Caco-2 (cell line): ENCODE data around the gene PIRT. TPM values are rescaled to one million over a fixed set of nuclear protein-coding genes. Genes with fewer than 3 reads are reported as not detected.

ENCODE experiments used
- BruUV-seq: library from RNA; stranded (reverse); fragments of 400-500 nt; replicated peaks from 2 replicates; lab custom pipeline; 2021; lab: Mats Ljungman, UMichigan
- CTCF ChIA-PET: fragments of 300-600 bp; sonication (Branson Sonifier 250); formaldehyde crosslinking; loops from one replicate; lab custom pipeline; 2022; ENCODE audit warnings: antibody characterized with exemption; lab: Charles Lee
- POLR2A ChIA-PET: fragments of 300-600 bp; sonication (Branson Sonifier 250); formaldehyde crosslinking; loops from one replicate; lab custom pipeline; 2022; ENCODE audit warnings: antibody characterized with exemption; lab: Charles Lee
- DNase-seq, 2 experiments: peaks; one replicate each; pipeline versions ENCODE4 v3.0.0 to v3.0.0-alpha.2; 2020 to 2022
- H3K27me3 ChIP-seq: replicated peaks from 2 replicates; pipeline ENCODE4 v1.6.0; 2011; ENCODE audit warnings: low read length; ENCODE audit not compliant: control insufficient read depth, insufficient read depth
- H3K36me3 ChIP-seq: 2 replicates; pipeline ENCODE4 v1.5.1; 2011; ENCODE audit warnings: low read length; ENCODE audit not compliant: control insufficient read depth, insufficient read depth
- H3K4me1 ChIP-seq: fragments of 250-450 bp; sonication (Bioruptor Pico); 2 replicates; pipeline ENCODE4 v1.5.1; 2020; ENCODE audit warnings: mild to moderate bottlenecking
- H3K4me3 ChIP-seq: 2 replicates; pipeline ENCODE4 v1.5.1; 2011; ENCODE audit warnings: low read depth, mild to moderate bottlenecking, control low read depth, low read length
- H3K9me3 ChIP-seq: fragments of 250-450 bp; sonication (Bioruptor Pico); 2 replicates; pipeline ENCODE4 v1.5.1; 2020; ENCODE audit warnings: mild to moderate bottlenecking, moderate library complexity
- H3K27ac Mint-ChIP-seq: one replicate; pipeline ENCODE4 v1.8.0; 2022; ENCODE audit warnings: mixed read lengths; ENCODE audit not compliant: unreplicated experiment
- H3K27me3 Mint-ChIP-seq: one replicate; pipeline ENCODE4 v1.8.0; 2022; ENCODE audit warnings: mixed read lengths; ENCODE audit not compliant: insufficient read depth, unreplicated experiment
- H3K36me3 Mint-ChIP-seq: one replicate; pipeline ENCODE4 v1.8.0; 2022; ENCODE audit warnings: mild to moderate bottlenecking, mixed read lengths; ENCODE audit not compliant: insufficient read depth, unreplicated experiment
- H3K4me1 Mint-ChIP-seq: one replicate; pipeline ENCODE4 v1.8.0; 2022; ENCODE audit warnings: low read depth, mixed read lengths; ENCODE audit not compliant: unreplicated experiment
- H3K4me3 Mint-ChIP-seq: one replicate; pipeline ENCODE4 v1.8.0; 2022; ENCODE audit warnings: mild to moderate bottlenecking, moderate library complexity, mixed read lengths; ENCODE audit not compliant: unreplicated experiment
- H3K9me3 Mint-ChIP-seq: one replicate; pipeline ENCODE4 v1.8.0; 2022; ENCODE audit warnings: mixed read lengths; ENCODE audit not compliant: unreplicated experiment
- intact Hi-C: fragments of 100-400 bp; cut with micrococcal nuclease; formaldehyde crosslinking; loops from one replicate; pipeline ENCODE4 v1.10.0; 2022; ENCODE audit not compliant: unreplicated experiment
- total RNA-seq: library from RNA; stranded (reverse); gene quantifications from 2 replicates; pipeline ENCODE4 v1.2.3, GENCODE V29; 2022
- TF ChIP-seq, protein P1 (sequence below), 2 experiments: fragments of 200-600 bp in 1 of 2; IDR thresholded peaks; 1 replicate in 1 of 2; 2 replicates in 1 of 2; pipeline versions ENCODE4 v1.5.1 to v1.8.0; 2011 to 2022; ENCODE audit warnings: antibody characterized with exemption in 1 of 2, control low read depth in 1 of 2, inconsistent platforms in 1 of 2, low read depth in 1 of 2, low read length in 1 of 2, mild to moderate bottlenecking in 1 of 2, moderate library complexity in 1 of 2; ENCODE audit not compliant: insufficient read depth in 1 of 2, severe bottlenecking in 1 of 2, unreplicated experiment in 1 of 2

Gene PIRT
- total RNA-seq, 1 experiment from 2014 or later: not detected

GRCh38 chr17:10793256-10793655 lies 44.6 kb downstream of the PIRT start:
- POLR2A ChIA-PET: no interaction called here

DNA sequence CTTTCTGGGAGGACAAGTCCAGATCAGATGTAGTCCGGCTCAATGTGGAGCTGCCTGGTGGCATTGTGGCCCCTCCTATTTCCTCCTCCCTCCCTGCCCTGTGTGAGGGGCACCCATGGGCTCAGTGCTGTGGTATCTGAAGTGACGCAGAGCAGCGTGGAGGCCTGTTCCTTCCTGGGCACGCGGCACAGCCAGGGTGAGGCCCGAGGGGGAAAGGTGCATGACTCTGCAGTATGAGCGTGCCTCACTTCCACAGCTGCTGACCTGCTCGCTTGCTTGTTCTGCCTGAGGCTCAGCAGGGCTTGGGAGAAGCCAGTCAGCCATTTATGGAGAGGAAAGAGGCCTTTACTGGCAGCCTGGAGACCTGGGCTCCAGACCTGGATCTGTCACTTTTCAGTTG lies 45.7 kb downstream of the PIRT start:
- Mint-ChIP-seq H3K4me3 (no peak overlapping the region), H3K9me3 (no peaks in the 10 kb centered on the region), H3K4me1 (peaks cover 9% of the 10 kb centered on the region), H3K27me3 (no peaks in the 10 kb centered on the region), H3K27ac (no peak overlapping the region), H3K36me3 (no peaks in the 10 kb centered on the region)
- no peaks in the 10 kb centered on the region for H3K9me3 ChIP-seq
- POLR2A ChIA-PET: no interaction called here
- no peak for DNase-seq
- no peak overlapping the region for H3K4me3 ChIP-seq
- H3K36me3 ChIP-seq: no peaks in the 10 kb centered on the region
- H3K4me1 ChIP-seq: no peaks in the 10 kb centered on the region
- no peaks in the 10 kb centered on the region for H3K27me3 ChIP-seq
- CTCF ChIA-PET: no interaction called here
- no TSS peak for BruUV-seq
- TF ChIP-seq, protein P1, sequence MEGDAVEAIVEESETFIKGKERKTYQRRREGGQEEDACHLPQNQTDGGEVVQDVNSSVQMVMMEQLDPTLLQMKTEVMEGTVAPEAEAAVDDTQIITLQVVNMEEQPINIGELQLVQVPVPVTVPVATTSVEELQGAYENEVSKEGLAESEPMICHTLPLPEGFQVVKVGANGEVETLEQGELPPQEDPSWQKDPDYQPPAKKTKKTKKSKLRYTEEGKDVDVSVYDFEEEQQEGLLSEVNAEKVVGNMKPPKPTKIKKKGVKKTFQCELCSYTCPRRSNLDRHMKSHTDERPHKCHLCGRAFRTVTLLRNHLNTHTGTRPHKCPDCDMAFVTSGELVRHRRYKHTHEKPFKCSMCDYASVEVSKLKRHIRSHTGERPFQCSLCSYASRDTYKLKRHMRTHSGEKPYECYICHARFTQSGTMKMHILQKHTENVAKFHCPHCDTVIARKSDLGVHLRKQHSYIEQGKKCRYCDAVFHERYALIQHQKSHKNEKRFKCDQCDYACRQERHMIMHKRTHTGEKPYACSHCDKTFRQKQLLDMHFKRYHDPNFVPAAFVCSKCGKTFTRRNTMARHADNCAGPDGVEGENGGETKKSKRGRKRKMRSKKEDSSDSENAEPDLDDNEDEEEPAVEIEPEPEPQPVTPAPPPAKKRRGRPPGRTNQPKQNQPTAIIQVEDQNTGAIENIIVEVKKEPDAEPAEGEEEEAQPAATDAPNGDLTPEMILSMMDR (IDR thresholded peaks at IDR 0.05; ENCODE audit: insufficient read depth in 1 of 2, low read depth in 1 of 2, low read length in 1 of 2, severe bottlenecking in 1 of 2, unreplicated experiment in 1 of 2): no peak
- intact Hi-C loops: no loop called here

More at GRCh38 chr17:10793256-10793655, 44.6 kb downstream of the PIRT start:
- H3K9me3 ChIP-seq: no peaks in the 10 kb centered on the region
- CTCF ChIA-PET: no interaction called here
- Mint-ChIP-seq H3K27ac (no peak overlapping the region), H3K4me1 (peaks cover 9% of the 10 kb centered on the region), H3K27me3 (no peaks in the 10 kb centered on the region), H3K36me3 (no peaks in the 10 kb centered on the region), H3K4me3 (no peak overlapping the region), H3K9me3 (no peaks in the 10 kb centered on the region)
- TF ChIP-seq, protein P1 (IDR thresholded peaks at IDR 0.05; ENCODE audit: insufficient read depth in 1 of 2, low read depth in 1 of 2, low read length in 1 of 2, severe bottlenecking in 1 of 2, unreplicated experiment in 1 of 2): no peak
- no TSS peak for BruUV-seq
- no peaks in the 10 kb centered on the region for H3K27me3 ChIP-seq
- H3K36me3 ChIP-seq: no peaks in the 10 kb centered on the region
- H3K4me1 ChIP-seq: peaks cover 8% of the 10 kb centered on the region
- intact Hi-C loops: no loop called here
- DNase-seq: no peak
- H3K4me3 ChIP-seq: no peak overlapping the region

GRCh38 chr17:10790491-10791401 lies 47.1 kb downstream of the PIRT start:
- DNase-seq: no peak
- Mint-ChIP-seq H3K27me3 (no peaks in the 10 kb centered on the region), H3K27ac (no peak overlapping the region), H3K4me1 (peaks cover 9% of the 10 kb centered on the region), H3K4me3 (no peak overlapping the region), H3K36me3 (no peaks in the 10 kb centered on the region), H3K9me3 (no peaks in the 10 kb centered on the region)
- no peaks in the 10 kb centered on the region for H3K36me3 ChIP-seq
- H3K9me3 ChIP-seq: no peaks in the 10 kb centered on the region
- BruUV-seq: TSS peak; percentile 66
- H3K27me3 ChIP-seq: no peaks in the 10 kb centered on the region
- no peaks in the 10 kb centered on the region for H3K4me1 ChIP-seq
- POLR2A ChIA-PET: interaction anchor here (0.5 kb wide), 1 partner anchor 328 kb away, joined by 3 read pairs; no protein-coding TSS in a partner anchor
- CTCF ChIA-PET: interaction anchor here (0.7 kb wide), 1 partner anchor 54 kb away, joined by 3 read pairs; no protein-coding TSS in a partner anchor
- TF ChIP-seq, protein P1 (IDR thresholded peaks at IDR 0.05; ENCODE audit: insufficient read depth in 1 of 2, low read depth in 1 of 2, low read length in 1 of 2, severe bottlenecking in 1 of 2, unreplicated experiment in 1 of 2): no peak
- no peak overlapping the region for H3K4me3 ChIP-seq
- intact Hi-C loops: no loop called here
